Measurements from ENCODE around the gene RCAN3.

GRCh38 chr1:24475700-24476099 is 26.9 kb upstream of the RCAN3 start:
- TF ChIP-seq POLR2AphosphoS5 (IDR thresholded peaks at IDR 0.05; ENCODE audit: borderline replicate concordance, low read depth, low read length) = no peak
- TF ChIP-seq EZH2 (IDR thresholded peaks at IDR 0.05) = no peak
- no peak for TF ChIP-seq FOXP2 (optimal IDR thresholded peaks at IDR 0.05; ENCODE audit: control extremely low read depth, extremely low read length, insufficient read depth)

Measured in SK-N-MC (cell line).